Immature natural killer cell (primary cell): ENCODE data around the gene FOXK1. TPM values are rescaled to one million over a fixed set of nuclear protein-coding genes. Genes with fewer than 3 reads are reported as not detected.

Experiments
- DNase-seq, 3 donors: peaks; one replicate each; pipeline ENCODE4 v3.0.0; 2022; ENCODE audit warnings: mixed read lengths in 1 of 3
- H3K27ac Mint-ChIP-seq, 6 donors: one replicate each; pipeline ENCODE4 v1.8.0; 2020; ENCODE audit warnings: mixed read lengths in 6 of 6, mild to moderate bottlenecking in 5 of 6, inconsistent platforms in 4 of 6, moderate library complexity in 3 of 6
- H3K27me3 Mint-ChIP-seq, 3 donors: one replicate each; pipeline ENCODE4 v1.8.0; 2020 to 2021; ENCODE audit warnings: low read depth in 3 of 3, mild to moderate bottlenecking in 3 of 3, mixed read lengths in 3 of 3, moderate library complexity in 3 of 3, inconsistent platforms in 1 of 3
- H3K36me3 Mint-ChIP-seq, 3 donors: one replicate each; pipeline ENCODE4 v1.8.0; 2020; ENCODE audit warnings: mixed read lengths in 3 of 3, inconsistent platforms in 2 of 3, mild to moderate bottlenecking in 2 of 3
- H3K4me1 Mint-ChIP-seq, 2 donors: one replicate each; pipeline ENCODE4 v1.8.0; 2020; ENCODE audit warnings: inconsistent platforms in 2 of 2, mild to moderate bottlenecking in 2 of 2, mixed read lengths in 2 of 2, moderate library complexity in 1 of 2
- H3K4me3 Mint-ChIP-seq, 5 donors: one replicate each; pipeline ENCODE4 v1.8.0; 2020; ENCODE audit warnings: mild to moderate bottlenecking in 5 of 5, mixed read lengths in 5 of 5, inconsistent platforms in 3 of 5, moderate library complexity in 3 of 5
- H3K9me3 Mint-ChIP-seq, 6 donors: one replicate each; pipeline ENCODE4 v1.8.0; 2020; ENCODE audit warnings: mild to moderate bottlenecking in 6 of 6, mixed read lengths in 6 of 6, inconsistent platforms in 4 of 6, moderate library complexity in 3 of 6
- polyA plus RNA-seq, 3 donors: library from polyadenylated mRNA; unstranded; fragments of 300-500 nt; fragmentation: Illumina TruSeq; gene quantifications; one replicate each; pipeline ENCODE4 v1.2.3, GENCODE V29; 2021

The FOXK1 gene
- polyA plus RNA-seq, 3 donors from 2014 or later: 1.1 to 3.4 (median 1.5) TPM

DNA sequence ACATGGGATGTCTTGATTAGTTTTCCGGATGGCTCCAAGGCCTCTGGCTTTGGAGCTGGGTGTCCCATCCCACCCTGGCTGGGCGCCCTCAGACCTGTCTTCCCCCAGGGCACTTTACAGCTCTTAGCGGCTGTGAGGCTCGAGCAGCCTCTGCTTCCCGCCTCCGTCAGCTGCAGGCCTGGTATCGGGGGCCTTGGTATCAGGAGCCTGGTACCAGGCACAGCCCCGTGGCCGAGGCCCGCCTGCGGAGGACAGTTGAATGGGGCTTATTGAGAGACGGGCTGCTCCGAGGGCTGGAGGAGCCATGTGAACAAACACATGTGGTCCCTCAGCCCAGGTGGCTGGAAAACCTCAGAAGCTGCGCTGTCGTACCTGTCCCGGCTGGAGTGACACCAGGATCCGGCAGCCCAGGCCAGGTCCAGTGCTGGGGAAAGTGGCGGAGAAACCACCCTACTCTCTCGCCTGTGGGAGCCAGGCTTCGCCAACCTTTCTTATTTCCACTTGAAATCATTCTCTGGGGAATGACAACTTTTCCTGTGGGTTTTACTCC, 69.4 kb downstream of the FOXK1 start:
- Mint-ChIP-seq H3K27me3 (peaks cover 0 to 2% (median 0%) of the 10 kb centered on the region in 3 donors), H3K36me3 (peaks cover 0 to 4% (median 3%) of the 10 kb centered on the region in 3 donors), H3K27ac (no peak overlapping the region), H3K9me3 (no peaks in the 10 kb centered on the region), H3K4me3 (no peak overlapping the region), H3K4me1 (peaks cover 33 to 39% of the 10 kb centered on the region in 2 donors)
- DNase-seq: no peak

- Mint-ChIP-seq H3K4me3 (no peak overlapping the region), H3K36me3 (no peaks in the 10 kb centered on the region), H3K4me1 (peaks cover 13 to 15% of the 10 kb centered on the region in 2 donors), H3K27me3 (peaks cover 0 to 2% (median 0%) of the 10 kb centered on the region in 3 donors), H3K27ac (no peak overlapping the region), H3K9me3 (no peaks in the 10 kb centered on the region)
- peak; percentile 70 to 72 (median 72) for DNase-seq
These were observed 71.7 kb downstream of the FOXK1 start for GRCh38 chr7:4753598-4754432.

GRCh38 chr7:4754433-4755010, 72.4 kb downstream of the FOXK1 start:
- H3K27me3 Mint-ChIP-seq: peaks cover 0 to 2% (median 0%) of the 10 kb centered on the region in 3 donors
- no peak overlapping the region for H3K27ac Mint-ChIP-seq
- peaks cover 10 to 11% of the 10 kb centered on the region in 2 donors for H3K4me1 Mint-ChIP-seq
- no peaks in the 10 kb centered on the region for H3K36me3 Mint-ChIP-seq
- no peaks in the 10 kb centered on the region for H3K9me3 Mint-ChIP-seq
- no peak overlapping the region for H3K4me3 Mint-ChIP-seq
- DNase-seq: no peak

DNA sequence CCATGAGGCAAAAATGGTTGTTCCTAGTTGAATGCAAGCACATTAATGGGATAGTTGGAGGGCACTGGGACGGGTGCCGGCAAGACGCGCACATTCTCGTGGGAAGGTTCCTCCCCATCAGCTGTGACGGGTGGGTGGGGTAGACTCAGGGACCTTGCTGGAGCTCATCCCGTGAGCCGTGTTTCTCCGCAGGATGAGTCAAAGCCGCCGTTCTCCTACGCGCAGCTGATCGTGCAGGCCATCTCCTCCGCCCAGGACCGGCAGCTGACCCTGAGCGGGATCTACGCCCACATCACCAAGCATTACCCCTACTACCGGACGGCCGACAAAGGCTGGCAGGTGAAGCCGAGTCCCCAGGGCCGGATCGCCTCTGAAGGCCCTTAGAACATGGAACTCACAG, 73.0 kb downstream of the FOXK1 start:
- Mint-ChIP-seq H3K4me1 (peaks cover 10 to 11% of the 10 kb centered on the region in 2 donors), H3K36me3 (peaks cover 0 to 4% (median 3%) of the 10 kb centered on the region in 3 donors), H3K9me3 (no peaks in the 10 kb centered on the region), H3K27ac (no peak overlapping the region), H3K4me3 (no peak overlapping the region), H3K27me3 (peaks cover 0 to 2% (median 0%) of the 10 kb centered on the region in 3 donors)
- DNase-seq: no peak

GRCh38 chr7:4758111-4758510, 76.0 kb downstream of the FOXK1 start:
- Mint-ChIP-seq H3K9me3 (no peaks in the 10 kb centered on the region), H3K4me3 (no peak overlapping the region), H3K27me3 (peaks cover 1 to 2% (median 2%) of the 10 kb centered on the region in 3 donors), H3K27ac (no peak overlapping the region), H3K36me3 (peaks cover 5 to 15% (median 9%) of the 10 kb centered on the region in 3 donors), H3K4me1 (peaks cover 7 to 8% of the 10 kb centered on the region in 2 donors)
- no peak for DNase-seq

DNA sequence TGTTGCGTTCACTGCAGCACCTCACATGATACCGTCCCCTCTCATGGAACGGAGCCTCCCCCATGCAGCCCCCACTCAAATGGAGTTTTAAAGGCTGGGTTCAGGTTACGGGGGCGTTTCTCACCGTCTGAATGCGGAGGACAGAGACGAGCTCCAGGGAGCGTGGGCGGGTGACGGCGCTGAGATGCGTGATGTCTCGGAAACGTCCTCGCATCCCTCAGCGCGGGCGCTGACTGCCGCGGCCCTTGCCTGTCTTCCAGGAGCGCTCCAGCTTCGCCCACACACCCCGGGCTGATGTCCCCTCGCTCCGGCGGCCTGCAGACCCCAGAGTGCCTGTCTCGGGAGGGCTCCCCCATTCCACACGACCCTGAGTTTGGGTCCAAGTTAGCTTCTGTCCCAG, 76.7 kb downstream of the FOXK1 start:
- Mint-ChIP-seq H3K27me3 (peaks cover 1 to 2% (median 2%) of the 10 kb centered on the region in 3 donors), H3K4me3 (no peak overlapping the region), H3K9me3 (no peaks in the 10 kb centered on the region), H3K36me3 (peaks cover 5 to 18% (median 9%) of the 10 kb centered on the region in 3 donors), H3K27ac (no peak overlapping the region), H3K4me1 (peaks cover under 1 to 3% of the 10 kb centered on the region in 2 donors)
- no peak for DNase-seq

GRCh38 chr7:4759211-4759610, 77.1 kb downstream of the FOXK1 start:
- Mint-ChIP-seq H3K4me1 (peaks cover 0 to 2% of the 10 kb centered on the region in 2 donors), H3K9me3 (no peaks in the 10 kb centered on the region), H3K4me3 (no peak overlapping the region), H3K27ac (no peak overlapping the region), H3K36me3 (peaks cover 5 to 18% (median 9%) of the 10 kb centered on the region in 3 donors), H3K27me3 (peaks cover 1 to 2% (median 2%) of the 10 kb centered on the region in 3 donors)
- DNase-seq: no peak

GRCh38 chr7:4760952-4761351, 78.9 kb downstream of the FOXK1 start:
- no peak overlapping the region for H3K27ac Mint-ChIP-seq
- H3K4me3 Mint-ChIP-seq: no peak overlapping the region
- DNase-seq: no peak

GRCh38 chr7:4762121-4763055, 80.3 kb downstream of the FOXK1 start:
- DNase-seq: no peak
- no peaks in the 10 kb centered on the region for H3K4me1 Mint-ChIP-seq
- H3K9me3 Mint-ChIP-seq: no peaks in the 10 kb centered on the region
- H3K27me3 Mint-ChIP-seq: peaks cover 1 to 10% (median 4%) of the 10 kb centered on the region in 3 donors
- peak overlapping the region in 1 of 6 donors; percentile 59 for H3K27ac Mint-ChIP-seq
- peaks cover 5 to 18% (median 9%) of the 10 kb centered on the region in 3 donors for H3K36me3 Mint-ChIP-seq
- H3K4me3 Mint-ChIP-seq: no peak overlapping the region

More at GRCh38 chr7:4760952-4761351, 78.9 kb downstream of the FOXK1 start:
- H3K4me1 Mint-ChIP-seq: no peaks in the 10 kb centered on the region
- peaks cover 1 to 6% (median 5%) of the 10 kb centered on the region in 3 donors for H3K27me3 Mint-ChIP-seq
- peaks cover 5 to 18% (median 9%) of the 10 kb centered on the region in 3 donors for H3K36me3 Mint-ChIP-seq
- H3K9me3 Mint-ChIP-seq: no peaks in the 10 kb centered on the region

DNA sequence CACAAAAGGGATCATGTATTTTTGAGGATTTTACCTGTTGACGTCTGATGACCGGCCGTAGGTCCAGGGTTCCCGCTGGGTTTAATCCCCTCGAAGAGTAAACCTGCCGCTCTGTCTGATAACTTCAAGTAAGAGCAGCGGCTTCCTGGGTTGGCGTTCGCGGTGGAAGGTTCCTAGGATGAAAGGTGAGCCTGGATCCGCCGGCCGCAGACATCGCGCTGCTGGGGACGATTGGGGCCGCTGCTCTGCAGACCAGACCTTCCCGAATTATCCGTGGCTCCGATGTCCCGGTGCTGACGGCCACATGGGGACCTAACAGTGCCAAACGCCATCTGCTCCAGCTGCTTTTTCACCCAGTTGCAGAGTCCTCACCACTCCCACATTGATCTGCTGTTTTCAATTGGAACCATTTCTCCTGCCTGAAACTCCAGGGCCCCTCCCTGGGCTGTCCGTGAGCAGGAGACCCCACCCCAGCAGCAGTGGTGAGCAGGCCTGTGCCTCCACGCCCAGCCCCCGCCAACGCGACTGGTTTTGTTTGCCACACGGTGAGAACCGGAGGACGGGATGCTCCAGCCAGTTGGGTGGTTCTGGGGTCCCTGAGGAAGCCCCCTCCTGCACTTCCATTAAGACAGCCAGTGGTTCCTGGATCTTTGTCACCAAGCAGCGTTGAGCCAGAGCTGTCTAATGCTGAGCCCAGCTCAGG, 81.1 kb downstream of the FOXK1 start:
- DNase-seq: no peak
- Mint-ChIP-seq H3K9me3 (no peaks in the 10 kb centered on the region), H3K4me3 (no peak overlapping the region), H3K27me3 (peaks cover 1 to 10% (median 6%) of the 10 kb centered on the region in 3 donors), H3K36me3 (peaks cover 5 to 20% (median 9%) of the 10 kb centered on the region in 3 donors), H3K27ac (no peak overlapping the region), H3K4me1 (no peaks in the 10 kb centered on the region)

GRCh38 chr7:4763794-4764185, 81.7 kb downstream of the FOXK1 start:
- H3K27ac Mint-ChIP-seq: no peak overlapping the region
- peaks cover 1 to 10% (median 6%) of the 10 kb centered on the region in 3 donors for H3K27me3 Mint-ChIP-seq
- H3K4me3 Mint-ChIP-seq: no peak overlapping the region
- H3K4me1 Mint-ChIP-seq: no peaks in the 10 kb centered on the region
- no peak for DNase-seq
- no peaks in the 10 kb centered on the region for H3K9me3 Mint-ChIP-seq
- H3K36me3 Mint-ChIP-seq: peaks cover 5 to 20% (median 9%) of the 10 kb centered on the region in 3 donors

- Mint-ChIP-seq H3K36me3 (peaks cover 5 to 20% (median 9%) of the 10 kb centered on the region in 3 donors), H3K27ac (no peak overlapping the region), H3K9me3 (no peaks in the 10 kb centered on the region), H3K4me1 (no peaks in the 10 kb centered on the region), H3K27me3 (peaks cover 1 to 10% (median 9%) of the 10 kb centered on the region in 3 donors), H3K4me3 (no peak overlapping the region)
- DNase-seq: no peak
These were observed 82.4 kb downstream of the FOXK1 start for GRCh38 chr7:4764402-4765007.
